ENCODE data around the gene MSMO1.

Gene MSMO1

GRCh38 chr4:165382640-165383039 is 55.2 kb downstream of the MSMO1 start:
- Histone ChIP-seq H3K4me1 (ENCODE audit: insufficient read depth, low read length) (peaks cover 9% of the 10 kb centered on the region), H3K9ac (ENCODE audit: low read depth, low read length) (no peak overlapping the region), H3K36me3 (ENCODE audit: insufficient read depth, low read length) (no peaks in the 10 kb centered on the region), H3K9me3 (ENCODE audit: control insufficient read depth, insufficient read depth, low read length) (no peaks in the 10 kb centered on the region)

- Histone ChIP-seq H3K4me1 (ENCODE audit: insufficient read depth, low read length) (peaks cover 9% of the 10 kb centered on the region), H3K9me3 (ENCODE audit: control insufficient read depth, insufficient read depth, low read length) (no peaks in the 10 kb centered on the region), H3K36me3 (ENCODE audit: insufficient read depth, low read length) (no peaks in the 10 kb centered on the region), H3K9ac (ENCODE audit: low read depth, low read length) (no peak overlapping the region)
These were observed 56.2 kb downstream of the MSMO1 start for GRCh38 chr4:165383591-165384073.

GRCh38 chr4:165384186-165384585 is 56.7 kb downstream of the MSMO1 start:
- peaks cover 9% of the 10 kb centered on the region for H3K4me1 ChIP-seq (ENCODE audit: insufficient read depth, low read length)
- H3K36me3 ChIP-seq (ENCODE audit: insufficient read depth, low read length) = no peaks in the 10 kb centered on the region
- no peaks in the 10 kb centered on the region for H3K9me3 ChIP-seq (ENCODE audit: control insufficient read depth, insufficient read depth, low read length)
- no peak overlapping the region for H3K9ac ChIP-seq (ENCODE audit: low read depth, low read length)

- no peaks in the 10 kb centered on the region for H3K9me3 ChIP-seq (ENCODE audit: control insufficient read depth, insufficient read depth, low read length)
- H3K9ac ChIP-seq (ENCODE audit: low read depth, low read length) = no peak overlapping the region
- peaks cover 9% of the 10 kb centered on the region for H3K4me1 ChIP-seq (ENCODE audit: insufficient read depth, low read length)
- H3K36me3 ChIP-seq (ENCODE audit: insufficient read depth, low read length) = no peaks in the 10 kb centered on the region
These were observed 57.1 kb downstream of the MSMO1 start for GRCh38 chr4:165384598-165384997.

GRCh38 chr4:165385126-165385525 is 57.7 kb downstream of the MSMO1 start:
- Histone ChIP-seq H3K36me3 (ENCODE audit: insufficient read depth, low read length) (no peaks in the 10 kb centered on the region), H3K9me3 (ENCODE audit: control insufficient read depth, insufficient read depth, low read length) (no peaks in the 10 kb centered on the region), H3K9ac (ENCODE audit: low read depth, low read length) (no peak overlapping the region), H3K4me1 (ENCODE audit: insufficient read depth, low read length) (peaks cover 9% of the 10 kb centered on the region)

- Histone ChIP-seq H3K36me3 (ENCODE audit: insufficient read depth, low read length) (no peaks in the 10 kb centered on the region), H3K9me3 (ENCODE audit: control insufficient read depth, insufficient read depth, low read length) (no peaks in the 10 kb centered on the region), H3K9ac (ENCODE audit: low read depth, low read length) (no peak overlapping the region), H3K4me1 (ENCODE audit: insufficient read depth, low read length) (peaks cover 9% of the 10 kb centered on the region)
These were observed 58.9 kb downstream of the MSMO1 start for GRCh38 chr4:165386328-165386727.

GRCh38 chr4:165388756-165389155 is 61.3 kb downstream of the MSMO1 start:
- peaks cover 6% of the 10 kb centered on the region; the same call in 1 of the 2 replicates for H3K4me1 ChIP-seq (ENCODE audit: insufficient read depth, low read length)
- no peak overlapping the region for H3K9ac ChIP-seq (ENCODE audit: low read depth, low read length)
- H3K36me3 ChIP-seq (ENCODE audit: insufficient read depth, low read length) = no peaks in the 10 kb centered on the region
- H3K9me3 ChIP-seq (ENCODE audit: control insufficient read depth, insufficient read depth, low read length) = no peaks in the 10 kb centered on the region
